ENCODE measurements around the gene KLHL40.

The KLHL40 gene

GRCh38 chr3:42735615-42736014, 50.3 kb downstream of the KLHL40 start:
- H3K4me3 ChIP-seq (ENCODE audit: low read depth, low read length) = no peak overlapping the region

GRCh38 chr3:42736081-42736480, 50.7 kb downstream of the KLHL40 start:
- no peak overlapping the region for H3K4me3 ChIP-seq (ENCODE audit: low read depth, low read length)

DNA sequence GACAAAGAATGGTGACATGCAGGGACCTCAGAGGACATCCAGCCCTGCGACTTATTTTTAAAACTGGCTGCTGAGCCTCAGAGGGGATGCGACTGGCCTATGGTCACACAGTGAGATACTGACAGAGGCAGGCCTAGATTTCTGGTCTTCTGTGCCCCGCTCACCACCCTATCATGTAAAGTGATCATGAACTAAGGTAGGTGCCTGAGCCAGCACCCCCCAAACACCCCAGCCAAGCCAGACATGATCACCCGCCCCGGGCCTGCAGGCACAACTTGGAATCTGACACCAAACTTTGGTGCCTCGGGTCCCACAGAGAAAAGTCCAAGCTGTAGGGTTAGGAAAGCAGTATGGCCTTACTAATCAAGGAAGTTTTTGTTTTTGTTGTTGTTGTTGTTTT, 51.2 kb downstream of the KLHL40 start:
- no peak overlapping the region for H3K4me3 ChIP-seq (ENCODE audit: low read depth, low read length)

DNA sequence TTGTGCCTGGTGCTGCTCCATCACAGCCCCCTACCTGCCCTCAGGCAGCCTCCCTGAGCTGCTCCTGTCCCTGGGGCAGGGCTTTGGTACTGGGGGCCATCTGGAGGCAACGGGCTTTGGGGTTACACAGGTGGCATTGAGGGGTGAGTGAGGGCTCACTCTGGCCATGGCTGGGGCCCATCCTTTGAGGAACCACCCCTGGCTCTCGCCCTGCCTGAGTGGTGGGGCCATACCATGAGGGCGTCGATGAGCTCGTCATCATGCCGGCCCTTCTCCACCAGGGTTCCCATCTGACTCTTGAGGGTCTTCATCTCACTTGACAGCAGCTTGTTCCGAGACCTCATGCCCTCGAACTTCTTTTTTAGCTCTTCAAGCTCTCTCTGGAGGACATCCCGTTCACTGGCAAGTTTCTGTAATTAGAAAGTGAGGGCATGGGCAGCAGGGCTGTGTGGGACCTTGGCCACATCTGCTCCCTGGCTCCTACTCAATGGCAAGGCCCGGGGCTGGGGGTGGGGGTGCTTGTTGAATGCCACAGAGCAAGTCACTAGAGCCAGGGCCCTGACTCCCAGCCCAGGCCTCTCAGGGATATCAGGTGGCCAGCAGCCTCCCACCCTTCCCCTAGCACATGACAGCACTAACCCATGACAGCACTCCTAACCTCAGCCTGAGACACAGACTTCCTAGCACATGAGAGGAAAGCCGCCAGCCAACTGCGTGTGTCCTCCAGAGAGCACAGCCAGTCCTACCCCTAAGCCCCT, 54.2 kb downstream of the KLHL40 start:
- H3K4me3 ChIP-seq (ENCODE audit: low read depth, low read length) = no peak overlapping the region

GRCh38 chr3:42741796-42742195, 56.5 kb downstream of the KLHL40 start:
- H3K4me3 ChIP-seq (ENCODE audit: low read depth, low read length) = no peak overlapping the region
